HG03520 (cell line): ENCODE data around the gene SYPL2.
A peak's percentile ranks its signal among the peaks of the same experiment; 100 is the strongest.
"Not testable (repeated sequence)": the region's sequence is repeated elsewhere in the genome, so short reads cannot be mapped to it uniquely, and the experiment has no call there.

Experiments used
- ATAC-seq: cut with Tn5 transposase; IDR thresholded peaks from one replicate; pipeline ENCODE4 v1.9.1; 2021; ENCODE audit warnings: mild to moderate bottlenecking, moderate library complexity; ENCODE audit not compliant: unreplicated experiment

SYPL2 gene

DNA sequence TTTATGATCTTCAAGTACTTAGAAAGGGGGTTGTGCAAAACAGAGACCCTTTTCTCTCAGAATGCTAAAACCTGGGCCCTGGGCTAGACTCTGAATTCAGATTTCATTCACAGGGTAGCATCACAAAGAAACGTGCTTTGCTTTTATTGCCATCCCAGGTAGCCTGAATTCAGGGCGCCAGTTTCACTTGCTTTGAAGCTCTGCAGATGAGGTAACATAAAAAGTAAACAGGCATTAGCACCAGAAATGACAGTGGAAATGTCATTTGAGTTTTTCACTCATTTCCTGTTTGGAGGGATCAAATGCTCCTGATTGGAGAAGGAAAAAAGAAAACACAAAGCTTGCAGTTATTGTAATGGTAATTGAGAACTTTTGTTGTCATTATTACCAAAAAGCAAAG, 2.6 kb downstream of the SYPL2 start:
- ATAC-seq: no peak

DNA sequence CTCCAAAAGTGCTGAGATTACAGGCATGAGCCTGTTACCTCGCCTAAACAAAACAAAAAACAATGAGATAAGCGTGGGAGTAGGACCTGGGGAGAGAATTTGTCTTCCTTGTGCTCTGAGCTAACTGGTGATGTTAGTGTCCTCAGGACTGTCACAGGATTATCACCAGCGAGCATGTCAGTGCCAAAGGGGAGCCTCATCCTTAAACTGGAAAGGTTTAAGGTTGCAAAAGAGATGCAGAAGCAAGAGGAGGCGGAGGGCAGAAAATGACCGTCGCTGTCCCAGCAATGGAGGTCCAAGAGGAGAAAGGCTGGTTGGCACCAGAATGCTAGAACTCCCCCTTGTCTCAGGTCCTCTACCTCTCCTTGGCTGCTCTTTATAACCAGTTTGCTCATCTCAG, 3.9 kb downstream of the SYPL2 start:
- ATAC-seq: no peak

DNA sequence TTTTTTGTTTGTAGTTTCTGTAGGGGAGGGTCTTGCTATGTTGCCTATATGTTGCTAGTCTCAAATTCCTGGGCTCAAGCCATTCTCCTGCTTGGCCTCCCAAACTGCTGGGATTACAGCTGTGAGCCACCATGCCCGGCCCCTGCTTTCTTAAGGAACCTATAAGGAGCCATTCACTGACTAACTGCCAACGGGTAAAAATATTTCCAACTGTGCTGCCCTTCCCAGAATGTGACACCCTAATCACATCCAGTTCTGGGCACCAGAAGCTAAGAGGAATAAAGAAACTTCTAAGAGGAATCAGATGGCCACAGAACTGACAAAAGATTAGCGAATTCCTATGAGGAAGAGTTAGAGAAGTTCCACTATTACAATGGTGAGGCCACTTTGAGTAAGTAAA, 6.4 kb downstream of the SYPL2 start:
- no peak for ATAC-seq

DNA sequence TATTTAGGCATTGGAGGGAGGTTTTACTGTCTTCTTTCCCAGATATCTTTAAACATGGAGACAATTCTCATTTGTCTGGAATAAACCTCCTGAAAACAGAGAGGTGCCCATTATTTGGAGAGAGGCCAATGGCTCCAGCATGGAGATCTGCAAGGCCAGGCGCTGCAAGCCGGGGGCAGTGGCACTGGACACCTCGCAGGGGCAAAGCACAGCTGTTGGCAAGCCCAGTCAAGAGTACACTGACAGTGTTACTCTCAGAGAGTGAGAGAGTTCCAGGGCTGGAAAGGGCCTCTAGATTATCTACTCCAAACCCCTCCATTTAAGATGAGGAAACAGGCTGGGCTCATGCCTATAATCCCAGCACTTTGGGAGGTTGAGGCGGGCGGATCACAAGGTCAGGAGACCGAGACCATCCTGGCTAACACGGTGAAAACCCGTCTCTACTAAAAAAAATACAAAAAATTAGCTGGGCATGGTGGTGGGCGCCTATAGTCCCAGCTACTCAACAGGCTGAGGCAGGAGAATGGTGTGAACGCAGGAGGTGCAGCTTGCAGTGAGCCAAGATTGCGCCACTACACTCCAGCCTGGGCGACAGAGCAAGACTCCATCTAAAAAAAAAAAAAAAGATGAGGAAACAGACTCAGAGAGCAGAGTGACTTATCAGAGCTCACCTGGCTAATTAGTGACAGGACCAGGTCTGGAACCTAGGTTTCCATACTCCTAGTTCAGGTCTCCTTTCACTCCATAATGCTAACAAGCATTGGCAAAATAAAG, 7.1 kb downstream of the SYPL2 start:
- not testable (repeated sequence) for ATAC-seq

DNA sequence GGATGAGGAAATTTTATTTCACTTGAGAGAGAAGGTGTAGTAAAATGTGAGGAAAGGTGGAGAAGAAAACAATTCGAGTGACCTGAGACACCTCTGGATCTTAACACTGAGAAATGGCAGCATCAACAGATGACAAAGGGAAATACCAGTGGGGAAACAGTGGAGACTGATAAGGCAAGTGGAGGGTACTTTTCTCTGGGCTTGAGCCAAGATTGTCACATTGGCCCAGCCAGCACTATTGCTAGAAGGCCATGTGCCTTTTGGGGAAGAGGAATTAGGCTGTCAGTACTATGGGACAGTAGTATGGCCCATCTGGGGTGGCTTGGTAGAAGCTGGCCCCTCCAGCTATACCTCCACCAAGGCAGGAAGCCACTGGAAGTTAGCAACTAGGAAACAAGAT, 8.4 kb downstream of the SYPL2 start:
- ATAC-seq: no peak

DNA sequence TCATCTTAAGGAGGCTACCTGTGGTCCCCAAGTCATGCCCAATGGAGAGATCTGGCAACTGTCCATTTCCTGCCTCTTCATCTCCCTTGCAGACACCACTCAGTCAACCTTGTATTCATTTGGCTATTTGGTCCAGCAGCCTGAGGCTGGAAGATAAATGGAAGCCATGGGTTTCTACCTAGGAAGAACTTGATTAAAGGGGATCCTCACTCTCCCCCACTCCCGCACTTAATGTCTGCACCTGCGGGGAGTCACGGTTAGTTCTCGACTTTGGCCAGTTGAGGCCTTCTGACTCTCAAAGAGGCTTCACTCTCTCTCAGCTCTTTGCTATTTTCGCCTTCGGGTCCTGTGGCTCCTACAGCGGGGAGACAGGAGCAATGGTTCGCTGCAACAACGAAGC, 8.9 kb downstream of the SYPL2 start:
- no peak for ATAC-seq

DNA sequence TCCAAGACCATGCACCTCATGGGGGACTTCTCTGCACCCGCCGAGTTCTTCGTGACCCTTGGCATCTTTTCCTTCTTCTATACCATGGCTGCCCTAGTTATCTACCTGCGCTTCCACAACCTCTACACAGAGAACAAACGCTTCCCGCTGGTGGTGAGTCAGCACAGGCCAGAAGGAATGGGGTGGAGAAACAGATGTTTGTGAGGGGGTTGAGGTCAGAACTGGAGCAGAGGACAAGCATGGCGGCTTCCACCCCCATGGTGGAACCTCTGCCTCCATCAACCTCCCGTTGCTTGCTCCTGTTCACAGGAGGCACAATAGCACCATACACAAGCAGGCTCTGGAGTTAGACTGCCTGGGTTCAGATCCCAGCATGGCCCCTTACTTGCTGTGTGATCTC, 10.5 kb downstream of the SYPL2 start:
- no peak for ATAC-seq

DNA sequence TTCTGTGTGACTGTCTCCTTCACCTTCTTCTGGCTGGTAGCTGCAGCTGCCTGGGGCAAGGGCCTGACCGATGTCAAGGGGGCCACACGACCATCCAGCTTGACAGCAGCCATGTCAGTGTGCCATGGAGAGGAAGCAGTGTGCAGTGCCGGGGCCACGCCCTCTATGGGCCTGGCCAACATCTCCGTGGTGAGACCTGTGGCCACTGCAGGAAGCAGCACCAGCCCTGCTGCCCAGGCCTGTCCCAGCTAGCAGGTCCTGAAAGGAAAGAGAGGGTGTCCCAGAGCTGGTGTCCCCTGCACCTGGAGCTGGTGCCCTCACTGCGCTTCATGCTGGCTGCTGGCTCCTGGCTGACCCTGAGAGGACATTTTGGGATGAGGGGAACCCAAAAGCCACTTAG, 11.5 kb downstream of the SYPL2 start:
- no peak for ATAC-seq

DNA sequence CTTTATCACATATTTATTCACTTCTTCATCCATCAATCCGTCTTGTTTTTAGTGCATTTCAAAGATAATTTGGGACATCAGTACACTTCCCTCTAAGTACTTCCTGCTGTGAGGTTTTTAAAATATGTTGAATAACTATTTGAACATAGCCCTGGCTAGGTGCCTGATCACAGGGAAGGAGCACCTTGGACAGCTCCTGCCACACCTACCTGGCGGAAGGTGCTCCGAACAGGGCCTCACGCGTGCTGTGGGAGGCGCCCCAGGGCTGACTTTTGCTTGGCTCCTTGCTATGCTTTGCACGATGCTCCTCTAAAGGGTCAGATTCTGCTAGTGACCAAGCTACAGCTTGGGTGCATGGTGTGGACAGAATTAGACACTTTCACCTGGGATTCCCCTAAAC, 12.5 kb downstream of the SYPL2 start:
- no peak for ATAC-seq

DNA sequence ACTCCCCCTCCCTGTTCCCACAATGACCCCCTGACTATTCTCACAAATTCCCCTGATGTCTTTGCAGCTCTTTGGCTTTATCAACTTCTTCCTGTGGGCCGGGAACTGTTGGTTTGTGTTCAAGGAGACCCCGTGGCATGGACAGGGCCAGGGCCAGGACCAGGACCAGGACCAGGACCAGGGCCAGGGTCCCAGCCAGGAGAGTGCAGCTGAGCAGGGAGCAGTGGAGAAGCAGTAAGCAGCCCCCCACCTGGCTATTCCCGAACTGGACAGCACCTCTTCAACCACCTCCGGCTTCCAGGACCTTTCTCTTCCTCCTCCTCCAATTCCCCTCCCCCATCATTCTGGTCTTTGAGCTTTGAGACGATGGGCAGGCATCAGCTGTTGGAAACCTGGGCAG, 13.0 kb downstream of the SYPL2 start:
- no peak for ATAC-seq

DNA sequence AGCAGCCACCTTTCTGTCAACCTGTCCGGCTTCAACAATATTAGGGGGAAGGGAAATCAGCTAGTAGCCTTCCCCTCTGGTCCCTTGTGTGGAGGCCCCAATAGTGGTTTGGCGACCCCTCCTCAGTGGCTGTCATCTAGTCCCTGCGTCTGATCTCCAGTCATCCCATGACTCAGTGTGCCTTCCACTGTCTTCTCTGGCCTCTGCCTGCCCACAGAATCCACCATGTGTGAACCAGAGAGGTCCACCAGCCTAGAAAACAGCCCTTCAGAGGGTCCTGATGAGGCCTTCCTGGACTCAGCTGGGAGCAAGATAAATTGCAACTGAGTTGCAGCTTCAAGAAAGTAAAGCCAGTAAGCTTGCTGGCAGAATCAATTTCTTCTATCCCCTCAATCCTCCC, 13.6 kb downstream of the SYPL2 start:
- no peak for ATAC-seq

DNA sequence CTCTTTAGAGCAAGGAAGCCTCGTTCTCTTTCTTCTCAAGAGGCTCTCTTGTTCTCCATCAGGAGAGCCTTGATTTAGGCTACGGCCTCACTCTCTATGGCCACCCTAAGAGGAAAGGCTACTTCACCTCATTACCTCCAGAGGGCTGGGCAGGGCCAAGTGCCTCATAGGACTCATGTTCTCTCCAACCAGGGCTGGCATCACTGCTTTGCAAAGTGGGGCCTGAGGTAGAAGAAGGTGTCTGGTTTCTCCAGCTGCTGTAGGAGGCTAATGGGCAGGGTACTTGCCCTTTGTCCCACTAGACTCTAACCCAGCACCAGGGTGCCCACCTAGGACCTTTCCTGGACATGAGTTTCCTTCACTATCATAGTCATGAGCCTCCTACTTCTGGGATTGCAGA, 15.3 kb downstream of the SYPL2 start:
- no peak for ATAC-seq

DNA sequence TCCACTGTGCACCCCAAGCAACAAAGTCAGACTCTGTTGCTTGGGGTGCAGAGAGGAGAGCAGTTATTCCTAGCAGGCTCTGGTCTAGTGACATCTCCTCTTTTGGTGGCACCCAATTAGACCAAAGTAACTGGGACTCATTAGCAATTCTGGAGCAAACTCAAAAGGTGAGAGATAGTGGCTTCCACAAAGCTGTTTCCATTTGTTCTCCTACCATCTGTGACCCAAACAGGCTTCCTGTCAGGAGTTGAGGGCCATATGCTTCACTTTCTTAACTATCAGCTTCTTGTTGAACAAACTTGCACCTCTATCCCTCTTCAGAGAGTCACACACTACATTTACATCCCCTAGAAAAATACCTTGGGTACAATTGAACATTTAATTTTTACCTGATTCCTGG, 15.9 kb downstream of the SYPL2 start:
- ATAC-seq: no peak

DNA sequence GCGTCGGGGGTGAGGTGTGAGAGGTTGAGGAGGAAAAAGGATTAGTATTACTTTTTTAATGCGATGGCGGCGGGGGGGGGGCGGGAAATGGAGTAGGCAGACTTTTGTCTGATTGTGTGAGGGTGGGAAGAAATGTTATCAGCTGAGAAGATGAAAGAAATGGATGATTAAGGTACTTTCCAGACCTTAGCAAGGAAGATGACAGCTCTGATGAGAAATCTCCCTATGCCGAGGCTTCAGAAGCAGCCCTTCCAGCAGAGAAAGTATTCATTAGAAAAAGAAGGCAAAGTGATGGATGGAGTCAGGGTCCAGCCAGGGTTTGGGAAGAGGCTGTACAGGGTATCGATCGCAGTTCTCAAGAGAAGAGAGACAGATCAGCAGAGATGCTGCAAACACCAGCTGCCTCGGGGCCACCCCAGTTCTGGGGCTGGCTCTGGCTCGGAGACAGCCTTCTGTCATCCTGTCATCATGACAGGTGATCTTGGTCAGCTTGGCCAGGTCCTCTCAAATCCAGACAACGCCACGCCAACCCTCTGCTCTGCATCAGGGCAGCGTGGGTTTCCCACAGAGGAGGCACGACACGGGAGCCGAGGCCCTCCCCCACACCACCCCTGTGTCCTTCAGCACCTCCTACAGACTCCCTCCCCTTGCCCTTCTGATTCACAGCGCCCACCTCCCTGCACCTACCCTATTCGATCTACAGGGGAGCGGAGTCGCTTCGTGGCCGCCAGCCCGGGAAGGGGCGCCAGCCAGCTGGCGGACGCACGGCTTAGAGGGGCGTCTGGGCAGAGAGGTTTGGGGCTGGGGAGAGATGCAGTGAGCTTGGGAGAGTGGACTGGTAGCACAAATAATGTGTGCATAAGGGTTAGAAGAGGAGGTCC, 16.7 kb downstream of the SYPL2 start:
- ATAC-seq: peak; percentile 21

DNA sequence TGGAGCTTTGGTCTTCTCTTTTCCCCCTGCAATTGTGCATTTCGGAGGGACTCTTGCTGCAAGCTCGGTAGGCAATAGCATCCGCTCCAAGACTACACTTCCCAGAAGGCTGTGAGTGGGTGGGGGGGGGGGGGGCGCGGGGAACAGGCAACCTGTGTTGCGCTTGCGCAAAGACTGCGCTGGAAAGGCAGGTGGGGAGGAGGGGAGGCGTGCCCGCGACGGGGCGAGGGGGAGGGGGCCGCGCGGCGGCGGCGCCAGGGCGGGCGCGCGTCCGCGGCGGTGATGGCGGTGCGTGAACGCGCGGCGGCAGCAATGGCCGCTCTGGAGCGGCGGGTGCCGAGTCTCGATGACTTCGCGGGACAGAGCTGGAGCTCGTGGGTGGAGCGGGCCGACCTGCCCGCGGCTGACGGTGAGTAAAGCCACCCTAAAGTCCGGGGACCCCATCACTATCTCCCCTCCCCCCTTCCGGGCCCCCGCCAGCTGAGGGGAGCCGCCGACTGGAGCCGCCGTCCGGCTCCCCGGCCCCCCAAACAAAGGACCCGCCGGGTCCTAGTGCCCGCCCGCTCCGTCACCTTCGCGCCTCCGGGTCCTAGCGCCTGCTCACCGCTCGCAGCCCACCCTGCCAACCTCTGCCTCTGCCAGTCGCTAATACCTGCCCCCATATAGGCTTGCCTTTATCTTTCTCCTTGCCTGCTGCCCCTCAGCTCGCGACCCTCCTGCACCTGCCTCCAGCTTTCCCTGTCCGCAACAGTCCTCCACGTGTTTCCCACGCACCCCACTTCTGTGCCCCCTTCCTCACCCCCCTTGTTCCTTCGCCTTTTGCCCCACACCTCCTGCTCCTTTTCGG, 17.5 kb downstream of the SYPL2 start, which contains the start of gene ATXN7L2:
TSS of gene ATXN7L2 (plus strand) at position 234 of the 847 bp plus-strand sequence. CDS start at position 283, 49 bp downstream.
- ATAC-seq: peak; percentile 76

DNA sequence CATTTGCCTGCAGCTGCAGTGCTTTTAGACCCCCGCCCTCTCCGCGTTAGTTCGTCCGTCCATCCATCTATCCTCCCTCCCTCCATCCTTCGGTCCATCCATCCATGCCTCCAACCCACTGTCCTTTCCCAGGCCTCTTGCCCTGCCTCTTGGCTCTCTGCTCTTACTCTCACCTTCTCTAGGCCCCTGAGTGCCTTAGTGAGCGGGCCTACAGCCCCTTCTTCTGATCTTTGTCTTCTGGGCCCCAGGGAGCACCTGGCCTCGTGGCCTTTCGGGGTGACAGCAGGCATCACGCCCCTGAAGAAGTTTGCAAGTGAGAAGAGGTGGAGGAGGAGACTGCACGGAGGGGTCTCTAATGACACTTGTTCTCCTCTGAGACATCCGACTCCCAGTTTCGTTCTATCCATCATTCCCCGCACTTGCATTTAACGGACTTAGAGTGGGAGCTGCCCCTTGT, 18.2 kb downstream of the SYPL2 start:
- ATAC-seq: no peak

DNA sequence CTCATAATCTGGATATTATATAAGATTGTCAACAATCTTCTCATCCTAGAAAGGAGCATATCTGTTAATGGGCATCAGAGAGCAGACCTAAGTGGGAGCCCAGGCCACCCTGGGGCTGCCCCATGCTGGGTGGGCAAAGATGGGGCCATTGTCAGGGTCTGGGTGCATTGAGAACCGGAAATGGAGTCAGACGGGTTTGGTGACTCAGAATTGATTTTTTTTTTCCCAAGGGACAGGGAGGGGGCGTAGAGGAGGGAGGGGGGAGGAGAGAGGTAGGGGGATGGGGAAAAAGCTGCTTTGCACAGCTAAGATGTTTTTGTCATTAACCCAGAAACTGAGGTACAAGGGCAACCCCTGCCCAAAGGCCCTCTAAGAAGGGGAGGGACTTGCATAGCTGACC, 18.7 kb downstream of the SYPL2 start:
- no peak for ATAC-seq

DNA sequence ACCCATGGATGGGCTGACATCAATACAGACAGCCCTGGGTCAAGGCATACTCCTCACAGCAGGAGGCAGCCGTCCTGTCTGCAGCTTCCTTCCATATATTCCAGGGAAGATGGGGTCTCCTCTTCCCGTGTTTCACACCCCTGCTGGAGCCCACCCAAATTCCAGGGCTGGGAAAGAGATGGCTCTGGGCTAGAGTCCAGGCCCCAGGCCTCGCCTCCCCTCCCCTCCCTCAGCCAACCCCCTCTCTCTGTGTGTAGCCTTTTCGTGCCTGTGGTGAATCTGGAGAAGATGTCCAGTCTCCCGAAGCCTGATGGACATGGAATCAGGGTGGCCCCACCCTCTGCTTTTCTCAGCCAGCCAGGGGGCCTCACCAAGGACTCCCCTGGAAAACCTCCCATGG, 20.9 kb downstream of the SYPL2 start:
- no peak for ATAC-seq

DNA sequence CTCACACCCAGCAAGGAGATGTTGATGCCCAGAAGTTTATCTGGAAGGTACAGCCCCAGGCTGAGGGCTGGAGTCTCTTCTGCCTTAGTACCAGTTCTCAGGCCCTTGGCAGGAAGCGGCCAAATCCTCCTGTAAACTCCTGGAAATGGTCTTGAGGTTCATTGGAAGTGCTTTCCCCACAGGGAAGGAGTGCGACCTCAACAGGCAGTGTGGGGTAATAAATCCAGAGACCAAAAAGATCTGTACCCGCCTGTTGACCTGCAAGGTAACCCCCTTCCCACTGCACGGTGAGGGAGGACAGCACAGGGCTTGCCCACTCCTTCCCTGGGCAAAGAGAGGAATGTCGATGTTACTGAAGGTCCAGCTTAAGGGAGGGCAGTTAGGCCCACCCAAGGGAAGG, 21.9 kb downstream of the SYPL2 start:
- ATAC-seq: no peak

DNA sequence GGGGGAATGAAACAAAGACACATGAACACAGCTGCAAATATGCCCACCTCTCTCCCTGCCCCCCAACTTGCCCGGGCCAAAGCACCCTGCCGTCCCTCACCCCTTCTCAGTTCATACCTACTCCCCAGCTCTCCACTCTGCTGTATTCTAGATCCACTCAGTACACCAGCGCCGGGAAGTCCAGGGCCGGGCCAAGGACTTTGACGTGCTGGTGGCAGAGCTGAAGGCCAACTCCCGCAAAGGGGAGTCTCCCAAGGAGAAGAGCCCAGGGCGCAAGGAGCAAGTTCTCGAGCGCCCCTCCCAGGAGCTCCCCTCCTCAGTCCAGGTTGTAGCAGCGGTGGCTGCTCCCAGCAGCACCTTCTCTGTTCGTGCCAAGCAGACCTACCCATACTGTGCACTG, 22.4 kb downstream of the SYPL2 start:
- no peak for ATAC-seq
